ENCODE data around the gene PAH.

DNA sequence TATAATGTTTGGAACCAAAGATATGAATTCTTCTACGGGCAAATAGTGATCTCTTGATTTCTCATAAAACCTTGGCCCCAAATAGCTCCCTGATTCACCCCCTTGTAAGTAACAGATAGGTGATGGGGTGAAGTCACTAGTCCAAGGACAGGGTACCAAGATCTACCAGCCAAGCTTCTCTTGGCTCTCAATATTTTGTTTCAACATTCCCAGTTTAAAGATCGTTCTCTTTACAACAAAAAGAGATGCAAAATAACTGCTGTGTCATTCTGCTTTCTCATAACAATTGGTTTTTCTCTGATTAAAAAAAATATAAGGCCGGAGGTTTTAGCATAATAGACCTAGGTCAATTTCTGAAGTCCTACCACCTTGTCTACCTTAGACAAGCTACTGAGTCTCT, 11.8 kb downstream of the PAH start:
- TF ChIP-seq, protein P1, sequence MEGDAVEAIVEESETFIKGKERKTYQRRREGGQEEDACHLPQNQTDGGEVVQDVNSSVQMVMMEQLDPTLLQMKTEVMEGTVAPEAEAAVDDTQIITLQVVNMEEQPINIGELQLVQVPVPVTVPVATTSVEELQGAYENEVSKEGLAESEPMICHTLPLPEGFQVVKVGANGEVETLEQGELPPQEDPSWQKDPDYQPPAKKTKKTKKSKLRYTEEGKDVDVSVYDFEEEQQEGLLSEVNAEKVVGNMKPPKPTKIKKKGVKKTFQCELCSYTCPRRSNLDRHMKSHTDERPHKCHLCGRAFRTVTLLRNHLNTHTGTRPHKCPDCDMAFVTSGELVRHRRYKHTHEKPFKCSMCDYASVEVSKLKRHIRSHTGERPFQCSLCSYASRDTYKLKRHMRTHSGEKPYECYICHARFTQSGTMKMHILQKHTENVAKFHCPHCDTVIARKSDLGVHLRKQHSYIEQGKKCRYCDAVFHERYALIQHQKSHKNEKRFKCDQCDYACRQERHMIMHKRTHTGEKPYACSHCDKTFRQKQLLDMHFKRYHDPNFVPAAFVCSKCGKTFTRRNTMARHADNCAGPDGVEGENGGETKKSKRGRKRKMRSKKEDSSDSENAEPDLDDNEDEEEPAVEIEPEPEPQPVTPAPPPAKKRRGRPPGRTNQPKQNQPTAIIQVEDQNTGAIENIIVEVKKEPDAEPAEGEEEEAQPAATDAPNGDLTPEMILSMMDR (IDR thresholded peaks at IDR 0.05; ENCODE audit: extremely low read depth in 1 of 2, insufficient read depth in 1 of 2, low read depth in 1 of 2, low read length in 2 of 2) = no peak
- TF ChIP-seq, protein P2, sequence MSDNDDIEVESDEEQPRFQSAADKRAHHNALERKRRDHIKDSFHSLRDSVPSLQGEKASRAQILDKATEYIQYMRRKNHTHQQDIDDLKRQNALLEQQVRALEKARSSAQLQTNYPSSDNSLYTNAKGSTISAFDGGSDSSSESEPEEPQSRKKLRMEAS (IDR thresholded peaks at IDR 0.05; ENCODE audit: insufficient read depth, insufficient read length) = no peak
- TF ChIP-seq JUN (IDR thresholded peaks at IDR 0.05; ENCODE audit: borderline replicate concordance, insufficient read depth, insufficient read length, low read depth) (no peak), EZH2 (IDR thresholded peaks at IDR 0.05; ENCODE audit: borderline replicate concordance, low read depth, low read length, severe bottlenecking) (no peak), GATA2 (IDR thresholded peaks at IDR 0.05; ENCODE audit: insufficient read depth, insufficient read length, low read depth, low read length) (no peak), POLR2AphosphoS5 (IDR thresholded peaks at IDR 0.05; ENCODE audit: insufficient read depth, low read depth, low read length) (no peak)

Measured in endothelial cell of umbilical vein (primary cell).